Liver (tissue), 9 donors: ENCODE measurements around the gene STARD9. TPM values are rescaled to one million over a fixed set of nuclear protein-coding genes. Genes with fewer than 3 reads are reported as not detected.

ENCODE experiments used
- DNase-seq: peaks from one replicate; pipeline ENCODE4 v3.0.0-alpha.2; 2017; ENCODE audit warnings: low spot score
- H3K27ac ChIP-seq, 2 donors: one replicate each; pipeline ENCODE4 v1.7.0; 2013; ENCODE audit warnings: inconsistent platforms in 2 of 2, low read length in 2 of 2, control low read depth in 1 of 2, low read depth in 1 of 2, mild to moderate bottlenecking in 1 of 2
- H3K27me3 ChIP-seq, 4 donors: one replicate each; pipeline versions ENCODE4 v1.6.1 to v1.7.0; 2013; ENCODE audit warnings: low read length in 3 of 4, inconsistent platforms in 1 of 4, mild to moderate bottlenecking in 1 of 4, moderate library complexity in 1 of 4; ENCODE audit not compliant: control insufficient read depth in 4 of 4, insufficient read depth in 4 of 4
- H3K36me3 ChIP-seq, 4 donors: one replicate each; pipeline versions ENCODE4 v1.6.1 to v1.7.0; 2013; ENCODE audit warnings: low read length in 3 of 4, mild to moderate bottlenecking in 3 of 4, low read depth in 1 of 4, moderate library complexity in 1 of 4; ENCODE audit not compliant: control insufficient read depth in 4 of 4, insufficient read depth in 3 of 4
- H3K4me1 ChIP-seq, 4 donors: one replicate each; pipeline versions ENCODE4 v1.6.1 to v1.7.0; 2013; ENCODE audit warnings: low read length in 3 of 4, mild to moderate bottlenecking in 3 of 4, moderate library complexity in 1 of 4; ENCODE audit not compliant: control insufficient read depth in 4 of 4, insufficient read depth in 4 of 4
- H3K4me3 ChIP-seq, 3 donors: one replicate each; pipeline versions ENCODE4 v1.6.1 to v1.7.0; 2013; ENCODE audit warnings: low read length in 3 of 3, control low read depth in 1 of 3, low read depth in 1 of 3, mild to moderate bottlenecking in 1 of 3
- H3K9ac ChIP-seq, 2 donors: one replicate each; pipeline ENCODE4 v1.7.0; 2013; ENCODE audit warnings: low read length in 2 of 2, mild to moderate bottlenecking in 2 of 2, moderate library complexity in 2 of 2, control low read depth in 1 of 2, low read depth in 1 of 2
- H3K9me3 ChIP-seq, 4 donors: one replicate each; pipeline versions ENCODE4 v1.6.1 to v1.7.0; 2013; ENCODE audit warnings: low read length in 3 of 4; ENCODE audit not compliant: control insufficient read depth in 4 of 4
- ATF3 ChIP-seq: IDR thresholded peaks from 2 replicates; pipeline ENCODE4 v1.6.1; 2016; ENCODE audit warnings: antibody characterized with exemption
- CTCF ChIP-seq: fragments of 150-350 bp; IDR thresholded peaks from 2 replicates; pipeline ENCODE4 v1.5.1; 2017; ENCODE audit warnings: improper control_type of control experiment, low read depth, low read length; ENCODE audit not compliant: missing input control
- EGR1 ChIP-seq, 2 donors: IDR thresholded peaks; 2 replicates each; pipeline ENCODE4 v1.6.1; 2016 to 2018; ENCODE audit warnings: antibody characterized with exemption in 2 of 2, low read depth in 2 of 2
- FOXA1 ChIP-seq: IDR thresholded peaks from 2 replicates; pipeline ENCODE4 v1.6.1; 2016; ENCODE audit warnings: antibody characterized with exemption
- FOXA2 ChIP-seq: IDR thresholded peaks from 2 replicates; pipeline ENCODE4 v1.6.1; 2016; ENCODE audit warnings: antibody characterized with exemption
- GABPA ChIP-seq, 2 donors: IDR thresholded peaks in 1 of 2; conservative IDR thresholded peaks in 1 of 2; 2 replicates each; pipeline ENCODE4 v1.6.1; 2016; ENCODE audit warnings: antibody characterized with exemption in 2 of 2, mild to moderate bottlenecking in 1 of 2, moderate library complexity in 1 of 2
- HNF4A ChIP-seq, 2 donors: conservative IDR thresholded peaks; 2 replicates each; pipeline ENCODE4 v1.6.1; 2016; ENCODE audit warnings: antibody characterized with exemption in 2 of 2, mild to moderate bottlenecking in 2 of 2
- HNF4G ChIP-seq: IDR thresholded peaks from 2 replicates; pipeline ENCODE4 v1.6.1; 2016; ENCODE audit warnings: antibody characterized with exemption
- JUND ChIP-seq, 2 donors: IDR thresholded peaks; 2 replicates each; pipeline ENCODE4 v1.6.1; 2016; ENCODE audit warnings: antibody characterized with exemption in 2 of 2
- MAX ChIP-seq: IDR thresholded peaks from 2 replicates; pipeline ENCODE4 v1.6.1; 2016; ENCODE audit warnings: antibody characterized with exemption
- NR2F2 ChIP-seq: IDR thresholded peaks from 2 replicates; pipeline ENCODE4 v1.6.1; 2016; ENCODE audit warnings: antibody characterized with exemption
- RXRA ChIP-seq, 2 donors: IDR thresholded peaks; 2 replicates each; pipeline ENCODE4 v1.6.1; 2017 to 2018; ENCODE audit warnings: antibody characterized with exemption in 2 of 2, mild to moderate bottlenecking in 1 of 2
- TAF1 ChIP-seq: conservative IDR thresholded peaks from 2 replicates; pipeline ENCODE4 v1.6.1; 2016; ENCODE audit warnings: antibody characterized with exemption, mild to moderate bottlenecking
- YY1 ChIP-seq: IDR thresholded peaks from 2 replicates; pipeline ENCODE4 v1.6.1; 2016; ENCODE audit warnings: antibody characterized with exemption, mild to moderate bottlenecking
- WGBS: extraction: QIAGEN DNeasy Blood & Tissue Kit; methylation state at CpG from one replicate; pipeline ENCODE4 v1.1.7; 2013; 5-methylcytosine and 5-hydroxymethylcytosine counted together
- polyA plus RNA-seq, 2 donors: library from polyadenylated mRNA; stranded (reverse) in 1 of 2; unstranded in 1 of 2; fragments of 200-250 nt in 1 of 2; fragments of >200 nt in 1 of 2; fragmentation: Nextera tagmentation in 1 of 2; extraction: Ambion mirVana in 1 of 2; gene quantifications; one replicate each; pipeline versions ENCODE4 v1.2.1 to v1.2.3, GENCODE V29; 2013 to 2015
- total RNA-seq, 2 donors: library from RNA; depleted of rRNA; stranded (reverse); fragments of >200 nt; gene quantifications; one replicate each; pipeline ENCODE4 v1.2.3, GENCODE V29; 2014
- TF ChIP-seq, protein P1 (sequence below): IDR thresholded peaks from 2 replicates; pipeline ENCODE4 v1.6.1; 2016; ENCODE audit warnings: antibody characterized with exemption, mild to moderate bottlenecking
- TF ChIP-seq, protein P2 (sequence below): IDR thresholded peaks from 2 replicates; pipeline ENCODE4 v1.6.1; 2016; ENCODE audit warnings: antibody characterized with exemption
- donor health status: healthy.
- donor health status: healthy.
- donor health status: healthy.
- donor health status: healthy.
- donor health status: healthy.

The STARD9 gene
- total and polyA plus RNA-seq, 4 donors = 0.26 to 3.9 (median 0.54) TPM

- Histone ChIP-seq H3K27ac (no peak overlapping the region), H3K27me3 (no peaks in the 10 kb centered on the region), H3K4me3 (no peak overlapping the region), H3K9ac (no peak overlapping the region), H3K36me3 (peaks cover 10 to 55% (median 33%) of the 10 kb centered on the region in 4 donors), H3K4me1 (peaks cover 3 to 21% (median 16%) of the 10 kb centered on the region in 4 donors), H3K9me3 (no peaks in the 10 kb centered on the region)
- WGBS = 98% methylated on average over 6 of the region's 6 CpGs
- DNase-seq = no peak
- no peak for TF ChIP-seq CTCF
- TF ChIP-seq ATF3 = no peak
- no peak for TF ChIP-seq HNF4G
- TF ChIP-seq TAF1 = no peak
- no peak for TF ChIP-seq YY1
- TF ChIP-seq GABPA (IDR thresholded peaks at IDR 0.05 in 1 of 2, conservative IDR thresholded peaks at IDR 0.05 in 1 of 2) = no peak
- no peak for TF ChIP-seq FOXA1
- TF ChIP-seq NR2F2 = no peak
- TF ChIP-seq JUND (IDR thresholded peaks at IDR 0.05) = no peak
- no peak for TF ChIP-seq FOXA2
- TF ChIP-seq, protein P1, sequence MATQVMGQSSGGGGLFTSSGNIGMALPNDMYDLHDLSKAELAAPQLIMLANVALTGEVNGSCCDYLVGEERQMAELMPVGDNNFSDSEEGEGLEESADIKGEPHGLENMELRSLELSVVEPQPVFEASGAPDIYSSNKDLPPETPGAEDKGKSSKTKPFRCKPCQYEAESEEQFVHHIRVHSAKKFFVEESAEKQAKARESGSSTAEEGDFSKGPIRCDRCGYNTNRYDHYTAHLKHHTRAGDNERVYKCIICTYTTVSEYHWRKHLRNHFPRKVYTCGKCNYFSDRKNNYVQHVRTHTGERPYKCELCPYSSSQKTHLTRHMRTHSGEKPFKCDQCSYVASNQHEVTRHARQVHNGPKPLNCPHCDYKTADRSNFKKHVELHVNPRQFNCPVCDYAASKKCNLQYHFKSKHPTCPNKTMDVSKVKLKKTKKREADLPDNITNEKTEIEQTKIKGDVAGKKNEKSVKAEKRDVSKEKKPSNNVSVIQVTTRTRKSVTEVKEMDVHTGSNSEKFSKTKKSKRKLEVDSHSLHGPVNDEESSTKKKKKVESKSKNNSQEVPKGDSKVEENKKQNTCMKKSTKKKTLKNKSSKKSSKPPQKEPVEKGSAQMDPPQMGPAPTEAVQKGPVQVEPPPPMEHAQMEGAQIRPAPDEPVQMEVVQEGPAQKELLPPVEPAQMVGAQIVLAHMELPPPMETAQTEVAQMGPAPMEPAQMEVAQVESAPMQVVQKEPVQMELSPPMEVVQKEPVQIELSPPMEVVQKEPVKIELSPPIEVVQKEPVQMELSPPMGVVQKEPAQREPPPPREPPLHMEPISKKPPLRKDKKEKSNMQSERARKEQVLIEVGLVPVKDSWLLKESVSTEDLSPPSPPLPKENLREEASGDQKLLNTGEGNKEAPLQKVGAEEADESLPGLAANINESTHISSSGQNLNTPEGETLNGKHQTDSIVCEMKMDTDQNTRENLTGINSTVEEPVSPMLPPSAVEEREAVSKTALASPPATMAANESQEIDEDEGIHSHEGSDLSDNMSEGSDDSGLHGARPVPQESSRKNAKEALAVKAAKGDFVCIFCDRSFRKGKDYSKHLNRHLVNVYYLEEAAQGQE = no peak
- TF ChIP-seq HNF4A (conservative IDR thresholded peaks at IDR 0.05) = no peak
- no peak for TF ChIP-seq EGR1 (IDR thresholded peaks at IDR 0.05; ENCODE audit: low read depth in 2 of 2)
- TF ChIP-seq, protein P2, sequence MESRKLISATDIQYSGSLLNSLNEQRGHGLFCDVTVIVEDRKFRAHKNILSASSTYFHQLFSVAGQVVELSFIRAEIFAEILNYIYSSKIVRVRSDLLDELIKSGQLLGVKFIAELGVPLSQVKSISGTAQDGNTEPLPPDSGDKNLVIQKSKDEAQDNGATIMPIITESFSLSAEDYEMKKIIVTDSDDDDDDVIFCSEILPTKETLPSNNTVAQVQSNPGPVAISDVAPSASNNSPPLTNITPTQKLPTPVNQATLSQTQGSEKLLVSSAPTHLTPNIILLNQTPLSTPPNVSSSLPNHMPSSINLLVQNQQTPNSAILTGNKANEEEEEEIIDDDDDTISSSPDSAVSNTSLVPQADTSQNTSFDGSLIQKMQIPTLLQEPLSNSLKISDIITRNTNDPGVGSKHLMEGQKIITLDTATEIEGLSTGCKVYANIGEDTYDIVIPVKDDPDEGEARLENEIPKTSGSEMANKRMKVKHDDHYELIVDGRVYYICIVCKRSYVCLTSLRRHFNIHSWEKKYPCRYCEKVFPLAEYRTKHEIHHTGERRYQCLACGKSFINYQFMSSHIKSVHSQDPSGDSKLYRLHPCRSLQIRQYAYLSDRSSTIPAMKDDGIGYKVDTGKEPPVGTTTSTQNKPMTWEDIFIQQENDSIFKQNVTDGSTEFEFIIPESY = no peak
- TF ChIP-seq MAX = no peak
- no peak for TF ChIP-seq RXRA (IDR thresholded peaks at IDR 0.05)
Observed at GRCh38 chr15:42734076-42734672, 158.8 kb downstream of the STARD9 start.
